Activated CD4-positive, CD25-positive, alpha-beta regulatory T cell (primary cell): Measurements from ENCODE around the gene ADGRD1.

Experiments
- DNase-seq, 4 experiments: peaks; one replicate each; lab custom pipeline; 2025; lab: John Stamatoyannopoulos, UW

The ADGRD1 gene

DNA sequence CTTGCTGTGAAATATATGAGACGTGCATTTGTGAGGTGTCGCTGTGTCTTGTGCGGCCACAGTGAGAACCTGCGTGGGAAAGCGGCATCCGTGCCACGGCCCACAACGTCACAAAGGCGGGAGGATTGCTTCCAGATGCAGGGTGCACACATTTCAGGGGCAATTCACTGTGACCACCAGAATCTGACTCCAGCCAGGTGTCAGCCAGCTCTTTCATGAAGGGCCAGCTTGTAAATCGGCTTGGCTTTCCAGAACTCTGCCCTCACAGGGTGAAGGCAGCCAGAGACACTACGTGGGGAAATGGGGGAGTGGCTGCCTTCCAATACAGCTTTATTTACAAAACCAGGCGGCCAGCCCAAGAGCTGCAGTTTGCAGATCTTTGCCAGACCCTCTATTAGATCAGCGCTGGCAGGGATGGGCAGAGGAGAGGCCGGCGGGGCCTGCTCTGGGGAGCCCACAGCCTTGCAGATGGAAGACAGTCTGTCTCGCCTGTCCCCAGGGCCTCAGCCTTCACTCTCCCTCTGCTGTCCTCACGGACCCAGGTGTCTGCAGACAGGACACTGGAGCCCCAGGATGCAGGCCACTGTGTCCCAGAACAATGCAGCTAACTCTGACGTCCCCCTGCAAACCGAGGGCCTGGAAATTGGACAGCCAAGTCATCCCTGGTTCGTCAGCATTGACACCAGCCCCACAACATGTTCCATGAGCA lies 53.5 kb downstream of the ADGRD1 start:
- no peak for DNase-seq

DNA sequence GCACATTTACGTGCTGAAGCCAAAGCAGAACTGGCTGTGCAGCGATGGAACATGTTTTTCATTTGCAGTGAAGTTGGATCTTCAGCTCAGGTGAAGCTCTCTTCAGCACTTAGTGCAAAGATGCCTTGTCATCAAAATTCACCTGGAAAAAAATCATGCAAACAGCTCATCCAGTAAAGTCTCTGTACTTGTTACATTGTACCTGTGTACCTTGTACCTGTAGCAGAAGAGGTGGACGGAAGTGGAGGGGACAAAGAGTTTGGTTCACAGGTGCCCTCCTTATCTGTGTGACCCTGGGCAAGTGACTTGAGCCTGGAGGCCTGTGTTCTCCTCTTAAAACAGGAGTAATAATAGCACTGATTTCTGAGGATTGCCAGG lies 54.0 kb downstream of the ADGRD1 start:
- DNase-seq: no peak

DNA sequence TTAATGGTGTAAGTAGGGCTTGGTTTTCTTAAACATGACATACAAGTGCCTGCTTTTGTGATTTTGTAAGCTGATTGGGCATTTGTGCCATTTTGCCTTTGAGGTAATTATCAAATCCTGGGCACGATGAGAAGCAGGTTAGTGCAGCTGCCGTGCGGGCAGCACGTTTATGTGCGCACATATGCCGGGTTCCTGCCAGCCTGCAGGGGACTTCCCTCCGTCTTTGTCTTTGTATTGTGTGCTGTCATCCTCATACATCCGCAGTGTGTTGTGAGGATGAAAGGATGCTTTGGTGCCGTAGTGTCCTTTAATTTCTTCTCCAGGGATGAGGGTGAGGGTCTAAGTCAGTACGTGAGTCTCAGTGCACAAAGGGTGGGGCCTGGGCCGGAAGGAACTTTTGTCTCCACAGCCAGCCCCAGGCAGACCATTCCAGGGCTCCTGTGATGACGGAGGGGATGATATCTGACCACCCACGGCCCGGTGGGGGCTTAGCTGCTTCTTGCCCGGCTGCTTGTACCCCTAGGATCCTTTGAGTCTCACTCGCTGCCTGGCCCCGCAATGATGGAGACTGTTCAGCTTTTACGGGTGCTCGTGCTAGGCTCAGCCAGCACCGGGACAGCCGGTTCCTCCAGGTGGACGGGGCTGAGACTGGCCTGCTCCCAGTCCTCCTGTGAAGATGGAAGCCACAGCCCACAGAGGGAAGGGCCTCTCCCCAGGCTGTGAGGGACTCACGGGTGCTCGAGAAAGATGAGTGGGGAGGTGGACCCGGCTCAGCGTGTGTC lies 54.6 kb downstream of the ADGRD1 start:
- no peak for DNase-seq

DNA sequence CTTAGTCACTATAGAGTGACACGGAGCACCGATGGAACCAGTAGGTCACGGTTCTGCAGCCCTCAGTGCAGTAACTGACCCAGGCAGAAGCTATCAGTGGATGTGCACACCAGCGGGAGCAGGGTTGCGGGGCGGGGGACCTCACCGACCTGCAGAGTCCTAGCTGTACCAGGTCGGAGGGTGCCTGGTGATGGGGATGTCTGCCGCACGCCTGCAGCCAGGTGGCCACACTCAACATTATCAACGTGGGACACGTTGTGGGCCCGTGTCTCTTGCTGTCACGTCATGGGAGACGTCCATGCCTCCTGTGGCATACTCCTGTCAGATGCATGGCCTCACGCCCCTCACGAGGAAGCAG lies 55.2 kb downstream of the ADGRD1 start:
- DNase-seq: no peak

DNA sequence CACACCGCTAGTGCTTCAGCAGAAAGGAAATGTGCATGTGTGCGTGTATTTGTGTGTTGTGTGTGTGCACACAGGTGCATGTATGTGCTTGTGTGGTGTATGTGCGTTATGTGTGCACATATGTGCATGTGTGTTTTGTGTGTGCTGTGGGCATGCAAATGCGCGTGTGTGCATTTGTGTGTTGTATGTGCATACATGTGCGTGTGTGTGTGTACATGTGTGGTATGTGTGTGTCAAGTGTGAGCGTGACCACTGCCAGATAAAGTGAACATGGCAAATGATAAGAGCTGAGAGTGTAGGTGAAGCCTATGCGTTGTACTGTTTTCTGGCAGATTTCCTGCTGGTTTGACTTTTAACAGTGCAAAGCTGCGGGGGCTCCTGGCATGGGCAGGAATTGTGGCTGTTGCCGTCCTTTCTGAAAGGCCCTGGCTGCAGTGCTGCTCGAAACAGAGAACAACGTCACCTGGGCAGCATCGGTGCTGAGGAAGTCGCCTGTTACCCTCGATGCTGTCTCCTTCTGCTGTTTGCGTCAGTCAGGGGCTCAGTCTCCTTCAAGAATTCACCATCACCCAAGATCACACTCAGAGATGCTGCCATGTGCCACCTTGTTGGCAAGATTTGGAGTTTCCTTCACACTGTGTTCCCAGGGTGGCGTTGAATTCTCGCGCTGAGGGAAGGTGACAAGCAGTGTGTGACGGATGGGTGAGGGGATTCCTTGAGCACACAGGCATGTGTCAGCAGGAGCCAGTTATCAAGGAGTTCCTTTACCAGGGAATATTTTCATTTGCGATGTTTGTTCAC lies 56.1 kb downstream of the ADGRD1 start:
- no peak for DNase-seq

DNA sequence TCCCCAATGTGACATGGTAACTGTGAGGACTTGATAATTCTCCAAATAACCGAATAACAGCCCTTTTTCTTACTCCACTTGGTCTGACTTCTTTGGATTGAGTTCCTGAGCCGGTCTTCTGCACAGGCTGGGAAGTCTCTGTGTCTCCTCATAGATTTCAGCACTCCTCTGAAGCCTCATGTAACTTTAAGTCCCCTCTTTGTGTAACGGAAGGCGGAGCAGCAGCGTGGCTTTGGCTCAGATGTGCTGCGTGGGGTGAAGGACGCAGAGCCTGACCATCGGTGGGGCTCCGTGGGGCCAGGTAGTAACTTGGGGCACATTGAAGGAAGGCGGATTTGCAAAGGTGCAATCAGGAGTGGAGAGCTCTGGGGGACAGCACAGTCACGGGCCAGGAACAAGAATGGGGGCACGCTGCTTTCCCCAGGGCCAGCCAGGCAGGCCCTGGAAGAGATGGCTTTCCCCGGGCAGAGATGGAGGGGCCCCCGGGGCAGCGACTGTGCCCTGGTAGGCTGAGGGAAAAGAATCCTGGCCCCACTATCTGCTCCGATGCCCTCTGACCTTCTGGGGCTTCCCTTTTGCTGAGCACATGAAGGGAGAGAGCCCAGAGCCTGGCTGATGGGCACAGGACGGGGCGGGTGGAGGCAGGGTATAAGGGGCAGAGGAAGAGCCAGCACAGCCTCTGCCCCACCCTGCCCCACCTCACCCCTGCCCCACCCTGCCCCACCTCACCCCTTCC lies 56.9 kb downstream of the ADGRD1 start:
- DNase-seq: no peak

DNA sequence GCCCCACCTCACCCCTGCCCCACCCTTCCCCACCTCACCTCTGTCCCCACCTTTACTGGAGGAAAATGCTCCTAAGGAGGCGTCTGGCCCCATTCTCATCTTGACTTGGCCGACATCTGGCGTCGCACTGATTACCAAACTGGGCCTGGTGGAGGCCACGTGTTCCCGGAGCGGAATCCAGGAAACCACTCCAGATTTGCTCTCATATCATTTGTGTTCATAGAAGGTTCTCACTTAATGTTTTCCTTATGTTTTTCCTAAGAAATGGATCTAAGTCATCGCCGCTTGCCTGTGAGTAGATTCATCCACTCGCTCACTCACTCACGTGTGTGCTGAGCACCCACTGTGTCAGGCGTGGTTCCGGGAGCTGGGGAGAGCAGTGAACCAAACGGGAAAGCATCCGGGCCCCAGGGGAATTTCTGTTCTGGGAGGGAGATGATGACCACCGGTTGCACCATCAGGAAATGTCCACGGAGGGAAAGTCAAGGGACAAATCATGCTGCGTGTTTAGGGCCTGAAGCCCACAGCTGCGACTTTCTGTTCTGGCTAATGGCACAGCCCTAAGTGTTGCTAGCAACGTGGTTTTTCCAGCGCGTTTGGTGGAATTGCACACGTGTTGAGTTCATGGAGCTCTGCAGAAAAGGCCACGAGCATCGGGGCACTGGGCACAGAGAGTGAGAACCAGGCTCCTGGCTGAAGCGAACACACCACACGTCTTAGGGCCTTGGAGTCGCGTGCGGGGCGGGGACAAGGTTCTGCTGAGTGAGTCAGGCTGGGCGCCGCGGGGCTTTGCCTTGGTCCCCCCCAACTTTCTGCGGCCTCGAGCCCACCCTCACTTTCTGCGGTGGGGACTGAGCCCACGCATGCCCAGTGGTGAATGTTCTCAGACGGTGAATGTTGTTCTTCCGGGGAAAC lies 57.7 kb downstream of the ADGRD1 start:
- DNase-seq: no peak

DNA sequence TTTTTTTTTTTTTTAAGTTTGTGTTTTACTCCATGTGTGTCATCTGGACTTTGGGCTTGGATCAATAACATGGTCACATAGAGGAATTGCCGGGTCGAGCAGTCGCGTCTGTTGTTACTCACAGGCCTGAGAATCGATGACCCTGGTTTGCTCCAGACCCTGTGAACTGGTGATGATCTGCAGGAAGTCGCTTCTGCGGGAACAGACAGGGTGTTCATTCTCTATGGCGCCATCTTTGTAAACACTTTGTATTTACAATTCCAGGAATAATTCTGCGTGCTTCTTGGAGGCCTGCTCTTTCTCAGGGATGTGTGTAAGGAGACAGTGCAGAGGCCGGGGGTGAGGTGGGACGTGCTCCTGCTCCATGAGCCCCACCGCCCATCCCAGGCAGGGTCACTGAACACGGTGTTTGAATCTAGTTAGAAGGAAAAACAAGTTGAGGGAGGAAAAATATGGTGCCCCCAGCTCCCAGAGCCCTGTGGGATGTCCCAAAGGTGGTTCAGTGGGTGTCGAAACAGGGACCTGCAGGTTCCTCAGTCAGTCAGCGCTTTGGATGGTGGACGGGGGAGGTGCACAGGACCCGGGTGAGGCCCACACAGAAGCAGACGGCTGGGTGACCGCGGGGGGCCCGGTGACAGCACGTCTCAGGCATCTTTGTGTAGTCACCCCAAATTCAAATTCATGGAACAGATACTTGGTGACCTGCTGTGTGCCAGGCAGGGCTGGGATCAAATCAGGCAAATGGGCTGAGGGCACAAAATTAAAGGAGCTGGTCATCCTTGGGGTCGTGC lies 58.8 kb downstream of the ADGRD1 start:
- DNase-seq: no peak

DNA sequence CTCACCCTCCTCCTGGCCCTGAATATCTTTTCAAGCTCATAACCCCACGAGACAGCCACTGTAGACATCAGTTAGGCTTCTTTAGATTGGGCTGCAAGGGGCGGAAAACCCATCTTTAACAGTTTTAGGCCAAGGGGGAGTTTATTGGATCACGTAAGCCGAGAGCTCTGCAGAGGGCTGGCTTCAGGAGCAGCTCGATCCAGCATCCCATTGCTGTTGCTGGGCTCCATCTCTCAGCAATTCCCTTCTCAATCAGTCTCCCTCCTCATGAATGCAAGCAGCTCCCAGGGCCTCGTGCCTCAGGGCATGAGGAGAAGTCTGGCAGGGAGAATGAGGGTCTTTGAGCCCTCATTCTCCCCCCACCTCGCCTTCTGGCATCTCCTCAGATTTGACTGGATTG lies 59.4 kb downstream of the ADGRD1 start:
- DNase-seq: no peak

DNA sequence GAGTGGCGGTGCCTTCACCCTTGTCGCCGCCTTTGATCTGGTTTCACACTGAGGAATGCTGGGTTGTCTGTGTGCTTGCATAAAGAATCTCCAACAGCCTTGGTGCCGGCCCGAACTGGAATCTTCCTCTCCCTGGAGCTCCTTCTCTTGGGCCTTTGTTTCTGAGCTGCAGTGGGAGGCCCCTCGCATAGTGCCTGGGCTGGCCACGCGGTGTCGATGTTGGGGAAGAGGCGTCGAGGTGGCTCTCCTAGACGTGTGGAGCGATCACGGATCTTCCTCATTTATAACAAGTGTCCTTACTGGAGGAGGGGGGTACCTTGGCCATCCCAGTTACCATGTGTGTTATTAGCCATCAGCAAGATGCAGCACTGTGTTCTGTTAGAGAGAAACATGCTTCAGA lies 60.6 kb downstream of the ADGRD1 start:
- DNase-seq: no peak

DNA sequence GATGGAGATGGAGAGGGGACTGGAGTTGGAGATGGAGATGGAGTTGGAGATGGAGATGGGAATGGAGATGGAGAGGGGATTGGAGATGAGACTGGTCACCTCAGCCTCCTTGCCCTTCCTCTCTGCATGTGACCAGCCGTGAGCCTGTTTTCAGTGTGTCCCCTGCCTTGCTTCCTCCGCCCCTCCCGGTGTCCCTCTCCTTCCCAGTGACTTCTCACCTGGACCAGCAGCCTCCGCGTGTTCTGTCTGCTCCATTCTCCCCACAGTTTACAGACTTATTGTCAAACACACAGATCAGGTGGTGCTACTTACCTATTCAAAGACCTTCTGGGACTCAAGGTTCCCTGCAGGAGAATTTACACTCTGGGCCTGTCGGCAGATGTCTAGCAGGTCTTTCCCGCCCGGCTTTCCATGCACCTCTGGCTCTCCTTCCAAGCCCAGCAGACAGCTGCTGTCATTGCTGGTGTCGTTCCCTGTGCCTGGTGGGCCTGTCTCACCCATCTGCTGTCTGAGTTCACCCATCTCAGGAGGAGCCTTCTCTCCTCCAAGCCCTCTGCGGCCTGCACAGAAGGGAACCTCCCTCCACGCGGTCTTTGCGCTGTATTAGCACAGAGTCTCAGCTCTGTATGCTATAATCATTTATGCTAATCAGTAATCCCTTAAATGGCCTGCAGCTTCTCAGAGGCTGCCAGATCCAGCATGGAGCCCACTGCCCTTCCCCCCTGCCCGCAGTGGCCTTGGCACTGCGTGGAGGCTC lies 62.1 kb downstream of the ADGRD1 start:
- no peak for DNase-seq

DNA sequence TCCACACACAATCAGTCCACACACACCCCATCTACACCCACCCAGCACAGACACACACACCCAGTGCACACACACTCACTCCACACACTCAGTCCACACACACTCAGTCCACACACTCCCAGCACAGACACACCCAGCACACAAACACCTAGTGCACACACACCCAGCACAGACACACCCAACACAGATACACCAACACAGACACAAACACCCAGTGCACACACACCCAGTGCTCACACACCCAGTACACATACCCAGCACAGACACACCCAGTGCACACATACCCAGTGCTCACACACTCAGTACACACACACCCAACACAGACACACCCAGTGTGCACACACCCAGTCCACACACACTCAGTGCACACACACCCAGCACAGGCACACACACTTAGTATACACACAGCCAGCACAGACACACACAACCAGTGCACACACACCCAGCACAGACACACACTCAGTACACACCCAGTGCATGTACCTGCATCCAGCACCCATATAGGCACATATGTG lies 63.8 kb downstream of the ADGRD1 start:
- no peak for DNase-seq

DNA sequence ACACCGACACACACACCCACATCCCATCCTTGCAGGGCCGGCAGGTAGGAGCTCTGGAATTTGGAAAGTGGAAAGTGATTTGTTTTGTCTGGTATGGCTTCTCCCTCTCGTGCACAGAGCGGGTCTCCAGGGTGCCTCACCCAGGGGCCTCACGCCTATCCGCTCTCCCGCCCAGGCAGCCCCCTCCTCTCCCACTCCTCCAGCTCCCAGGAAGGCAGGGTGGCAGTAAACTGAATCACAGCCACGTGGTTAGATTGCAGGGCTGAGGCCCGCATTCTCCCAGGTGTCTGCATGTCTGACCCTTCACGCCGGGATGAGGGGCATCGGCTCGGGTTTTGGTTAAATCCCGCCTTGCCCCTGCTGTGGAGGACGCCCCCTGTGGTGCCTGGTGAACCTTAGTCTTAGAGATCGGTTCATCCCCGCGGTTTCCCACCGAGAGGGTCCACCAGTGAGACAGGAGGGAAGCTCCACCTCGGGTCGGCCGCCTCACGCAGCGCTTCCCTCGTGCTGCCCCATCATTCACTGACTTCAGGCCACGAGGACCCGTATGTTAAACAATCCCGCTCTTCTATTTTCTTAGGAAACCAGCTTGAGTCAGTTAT lies 64.4 kb downstream of the ADGRD1 start:
- no peak for DNase-seq

DNA sequence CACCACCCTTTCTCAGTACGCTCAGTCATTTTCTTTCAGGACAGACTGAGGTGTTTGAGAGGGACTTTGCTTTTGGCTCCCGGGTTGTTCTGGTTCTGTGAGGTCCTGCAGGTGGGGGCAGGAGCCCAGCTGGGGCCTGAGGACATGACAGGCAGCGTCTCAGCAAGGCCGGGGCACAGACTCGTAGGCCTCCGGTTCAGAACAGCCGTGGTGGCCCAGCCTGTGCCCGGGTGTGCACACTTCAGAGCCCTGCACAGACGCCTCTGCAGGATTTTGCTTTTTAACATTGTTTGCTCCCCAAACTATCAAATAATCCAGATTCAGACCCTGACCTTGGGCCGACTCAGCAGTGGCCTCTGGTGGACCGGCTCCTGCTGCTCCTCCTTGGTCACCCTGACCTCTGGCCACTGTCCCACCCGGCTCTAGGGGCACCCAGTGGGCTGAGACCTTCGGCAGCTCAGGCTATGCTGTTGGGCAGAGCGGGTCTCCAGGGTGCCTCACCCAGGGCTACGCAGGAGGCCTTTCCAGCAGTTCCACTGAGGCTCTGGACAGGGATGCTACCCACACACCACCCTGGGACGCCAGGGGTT lies 65.2 kb downstream of the ADGRD1 start:
- no peak for DNase-seq

DNA sequence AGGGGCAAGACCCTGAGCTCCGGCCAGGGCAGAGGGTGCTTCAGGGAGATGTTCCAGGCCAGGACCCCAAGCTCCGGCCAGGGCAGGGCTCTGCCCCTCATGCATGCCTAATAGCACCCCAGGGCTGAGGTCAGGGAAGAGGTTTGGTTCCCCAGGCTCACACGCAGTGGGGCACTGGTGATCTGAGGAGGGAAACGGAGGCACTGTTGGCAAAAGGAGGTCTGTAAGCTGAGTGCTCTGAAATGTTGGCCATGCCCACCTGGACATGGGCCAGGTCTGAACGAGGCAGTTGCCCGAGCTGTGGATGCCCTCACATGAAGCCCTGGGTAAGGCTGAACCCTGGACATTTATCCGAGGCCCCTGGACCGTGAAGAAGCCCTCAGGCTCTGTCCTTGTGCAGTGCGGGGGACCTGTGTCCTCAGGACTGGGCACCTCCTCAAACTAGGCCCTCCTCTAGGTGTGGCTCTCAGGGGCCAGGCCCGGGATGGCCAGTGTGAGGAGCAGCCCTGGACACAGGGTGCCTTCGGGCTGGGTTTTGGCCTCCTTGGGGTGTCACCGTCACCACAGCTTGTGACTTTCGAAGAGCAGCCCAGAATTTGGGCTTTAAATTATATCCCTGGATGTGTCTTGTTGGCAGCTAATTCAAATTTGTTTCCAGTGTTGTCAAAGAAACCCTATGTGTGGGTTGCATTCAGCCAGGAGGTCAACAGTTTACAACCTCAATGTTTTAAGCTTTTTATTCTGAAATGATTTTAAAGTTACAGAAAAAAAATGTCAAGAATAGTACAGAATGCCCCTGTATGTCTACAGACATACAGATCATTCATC lies 66.8 kb downstream of the ADGRD1 start:
- DNase-seq: no peak

DNA sequence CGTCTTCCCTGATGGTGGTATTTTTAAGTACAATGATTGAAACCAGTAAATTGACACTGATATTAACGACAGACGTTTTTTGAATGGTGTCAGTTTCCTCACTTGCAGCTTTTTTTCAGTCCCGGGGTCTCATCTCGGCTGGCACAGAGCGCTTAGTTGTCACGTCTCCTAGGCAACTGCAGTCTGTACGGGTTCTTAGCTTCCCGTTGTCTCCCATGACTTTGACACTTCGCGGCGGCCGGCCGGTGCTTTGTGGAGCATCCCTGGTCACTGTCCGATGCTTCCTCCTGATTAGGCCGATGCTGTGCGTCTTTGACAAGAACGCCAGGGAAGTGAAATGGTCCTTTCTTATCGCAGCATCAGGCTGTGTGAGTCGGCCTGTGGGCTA lies 67.4 kb downstream of the ADGRD1 start:
- no peak for DNase-seq

DNA sequence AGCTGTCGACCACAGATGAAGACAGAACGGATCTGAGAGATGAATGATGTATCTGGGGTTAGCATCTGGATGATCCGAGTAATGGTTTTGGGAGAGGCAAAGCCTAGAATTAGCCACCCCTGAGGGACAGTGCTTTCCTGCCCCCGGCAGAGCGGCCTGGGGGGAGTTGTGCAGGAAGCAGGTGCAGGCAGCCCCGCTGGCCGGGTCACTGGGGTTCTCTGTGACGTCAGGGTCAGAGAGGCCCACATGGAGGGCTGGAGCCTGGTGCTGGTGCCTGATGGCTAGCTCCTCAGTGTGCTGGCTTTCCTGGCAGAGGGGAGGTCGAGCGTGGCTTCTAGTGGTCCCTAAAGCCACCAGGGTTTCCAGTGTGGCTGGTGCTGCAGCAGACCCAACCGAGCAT lies 70.3 kb downstream of the ADGRD1 start:
- DNase-seq: no peak

DNA sequence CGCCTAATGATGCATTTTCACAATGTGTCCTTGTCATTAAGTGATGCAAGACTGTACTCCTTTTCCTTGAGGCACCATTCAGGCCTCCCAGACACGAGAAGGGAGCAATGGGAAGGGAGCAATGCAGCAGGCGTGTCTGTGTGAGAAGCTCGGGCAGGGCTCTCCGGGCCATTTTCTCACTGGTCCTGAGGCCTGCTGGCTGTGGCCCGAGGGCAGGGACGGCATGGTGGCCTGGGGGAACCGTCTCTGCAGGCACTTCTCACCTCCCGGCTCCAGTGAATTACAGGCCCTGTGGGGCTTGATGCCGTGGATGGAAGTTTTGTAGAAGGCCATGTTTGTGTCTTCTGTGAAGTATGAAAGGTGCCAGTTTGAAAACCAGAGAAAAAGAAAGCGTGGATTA lies 71.0 kb downstream of the ADGRD1 start:
- DNase-seq: no peak
